ENCODE results near the gene TENT5C.
"Not testable (repeated sequence)": the region's sequence is repeated elsewhere in the genome, so short reads cannot be mapped to it uniquely, and the experiment has no call there.

- not testable (repeated sequence) for TF ChIP-seq ZNF565 (CRISPR knock-in tag; conservative IDR thresholded peaks at IDR 0.05; ENCODE audit: low read depth); SNAI2 (CRISPR knock-in tag; IDR thresholded peaks at IDR 0.05); ZFP30 (CRISPR knock-in tag; IDR thresholded peaks at IDR 0.05); ZFP3 (CRISPR knock-in tag; IDR thresholded peaks at IDR 0.05); ZNF70 (CRISPR knock-in tag; IDR thresholded peaks at IDR 0.05); PATZ1 (CRISPR knock-in tag; IDR thresholded peaks at IDR 0.05; ENCODE audit: borderline replicate concordance); GLIS3 (CRISPR knock-in tag; IDR thresholded peaks at IDR 0.05)
Measured at GRCh38 chr1:117558451-117558850, 47.4 kb upstream of the TENT5C start.

All from SK-N-SH treated with all-trans-retinoic acid at 6 μM for 48 hours (cell line).